PC-3 (cell line): ENCODE measurements around the gene LGSN. TPM values are rescaled to one million over a fixed set of nuclear protein-coding genes. Genes with fewer than 3 reads are reported as not detected.

Experiments used
- ATAC-seq: fragments of 200-7000 bp; cut with Tn5 transposase; 2 replicates; pipeline ENCODE4 v1.9.1; 2020; ENCODE audit warnings: mild to moderate bottlenecking, moderate library complexity
- BruUV-seq: library from RNA; stranded (reverse); fragments of 400-500 nt; replicated peaks from 2 replicates; lab custom pipeline; 2021; lab: Mats Ljungman, UMichigan
- CTCF ChIA-PET: fragments of 300-600 bp; sonication (Branson Sonifier 250); formaldehyde crosslinking; loops from one replicate; lab custom pipeline; 2022; ENCODE audit warnings: antibody characterized with exemption; lab: Charles Lee
- POLR2A ChIA-PET: fragments of 300-600 bp; sonication (Branson Sonifier 250); formaldehyde crosslinking; loops from one replicate; lab custom pipeline; 2022; ENCODE audit warnings: antibody characterized with exemption; ENCODE audit not compliant: unreplicated experiment; lab: Charles Lee
- DNase-seq: peaks from one replicate; pipeline ENCODE4 v3.0.0-alpha.2; 2015
- H2AFZ ChIP-seq: fragments of 300-600 bp; sonication (generic); 2 replicates; pipeline ENCODE4 v1.6.0; 2016; ENCODE audit warnings: antibody characterized with exemption, low read length
- H3F3A ChIP-seq: fragments of 300-600 bp; sonication (generic); one replicate; pipeline ENCODE4 v1.6.0; 2017; ENCODE audit warnings: antibody characterized with exemption, low read length, control low read depth, mild to moderate bottlenecking; ENCODE audit not compliant: unreplicated experiment
- H3K27ac ChIP-seq: fragments of 300-600 bp; sonication (generic); 2 replicates; pipeline ENCODE4 v1.5.1; 2016; ENCODE audit warnings: mild to moderate bottlenecking, low read length
- H3K27me3 ChIP-seq: fragments of 300-600 bp; sonication (generic); 2 replicates; pipeline ENCODE4 v1.6.1; 2016; ENCODE audit warnings: low read length, mixed read lengths
- H3K36me3 ChIP-seq: fragments of 300-600 bp; sonication (generic); 2 replicates; pipeline ENCODE4 v1.6.1; 2016; ENCODE audit warnings: low read depth, mixed run types, low read length, mixed read lengths
- H3K4me1 ChIP-seq: fragments of 300-600 bp; sonication (generic); 2 replicates; pipeline ENCODE4 v1.5.1; 2016; ENCODE audit warnings: low read length; ENCODE audit not compliant: insufficient read depth
- H3K4me2 ChIP-seq: fragments of 300-600 bp; sonication (generic); 2 replicates; pipeline ENCODE4 v1.6.0; 2016; ENCODE audit warnings: low read length
- H3K4me3 ChIP-seq: fragments of 300-600 bp; sonication (generic); 2 replicates; pipeline ENCODE4 v1.5.1; 2016; ENCODE audit warnings: mild to moderate bottlenecking, low read length, mixed read lengths
- H3K79me2 ChIP-seq: fragments of 300-600 bp; sonication (generic); 2 replicates; pipeline ENCODE4 v1.6.1; 2017; ENCODE audit warnings: low read length, mixed read lengths
- H3K9ac ChIP-seq: fragments of 300-600 bp; sonication (generic); 2 replicates; pipeline ENCODE4 v1.6.0; 2016; ENCODE audit warnings: mild to moderate bottlenecking, low read length
- H3K9me2 ChIP-seq: fragments of 300-600 bp; sonication (generic); replicated peaks from 2 replicates; pipeline ENCODE4 v1.6.1; 2016; ENCODE audit warnings: mixed run types, low read length, mixed read lengths
- H3K9me3 ChIP-seq: fragments of 300-600 bp; sonication (generic); 2 replicates; pipeline ENCODE4 v1.6.1; 2016; ENCODE audit warnings: low read length, mixed read lengths
- H4K20me1 ChIP-seq: fragments of 300-600 bp; sonication (generic); 2 replicates; pipeline ENCODE4 v1.6.1; 2016; ENCODE audit warnings: low read length, mixed read lengths
- CTCF ChIP-seq: fragments of 300-600 bp; sonication (generic); conservative IDR thresholded peaks from 2 replicates; pipeline ENCODE4 v1.5.1; 2017; ENCODE audit warnings: antibody characterized with exemption, low read depth, mild to moderate bottlenecking, low read length
- EZH2 ChIP-seq: fragments of 300-600 bp; sonication (generic); IDR thresholded peaks from one replicate; pipeline ENCODE4 v1.6.1; 2017; ENCODE audit warnings: antibody characterized with exemption, mild to moderate bottlenecking, low read length; ENCODE audit not compliant: unreplicated experiment
- EZH2phosphoT487 ChIP-seq: fragments of 300-600 bp; sonication (generic); IDR thresholded peaks from 2 replicates; pipeline ENCODE4 v1.6.1; 2018; ENCODE audit warnings: mild to moderate bottlenecking, antibody characterized with exemption, low read length, borderline replicate concordance
- intact Hi-C: fragments of 100-400 bp; cut with micrococcal nuclease; formaldehyde crosslinking; loops from 2 replicates; pipeline ENCODE4 v1.9.0; 2023
- total RNA-seq: library from RNA; depleted of rRNA; stranded (reverse); fragments of >200 nt; gene quantifications from 2 replicates; pipeline ENCODE4 v1.2.3, GENCODE V29; 2014

The LGSN gene
- total RNA-seq, 1 experiment from 2014 or later, result not detected

- Histone ChIP-seq H3K9me2 (no peaks in the 10 kb centered on the region), H3K4me2 (peak overlapping the region; percentile 10; the same call in 1 of the 2 replicates), H3K9me3 (no peaks in the 10 kb centered on the region), H3K4me3 (no peak overlapping the region), H2AFZ (no peak overlapping the region), H4K20me1 (no peaks in the 10 kb centered on the region), H3K36me3 (no peaks in the 10 kb centered on the region), H3K27ac (no peak overlapping the region), H3F3A (no peaks in the 10 kb centered on the region), H3K9ac (no peak overlapping the region), H3K4me1 (peaks cover 27% of the 10 kb centered on the region), H3K79me2 (no peaks in the 10 kb centered on the region), H3K27me3 (no peaks in the 10 kb centered on the region)
- TF ChIP-seq CTCF (peak; percentile 62), EZH2phosphoT487 (no peak)
- intact Hi-C loops, result loop anchor here (1.0 kb wide), 3 partner anchors 175 to 412 kb away; no protein-coding TSS in a partner anchor
- peak; percentile 45 for DNase-seq
- peak; percentile 25 for ATAC-seq
- no TSS peak for BruUV-seq
- ChIA-PET CTCF (interaction anchor here (0.6 to 2.6 kb wide), 8 partner anchors 151 to 452 kb away, joined by 3 to 23 read pairs (median 4); no protein-coding TSS in a partner anchor), POLR2A (no interaction called here)
Measured at GRCh38 chr6:63352069-63352543, 32.3 kb upstream of the LGSN start.

GRCh38 chr6:63349401-63349800 is 29.6 kb upstream of the LGSN start:
- BruUV-seq, result no TSS peak
- Histone ChIP-seq H3K79me2 (no peaks in the 10 kb centered on the region), H3F3A (no peaks in the 10 kb centered on the region), H3K27me3 (no peaks in the 10 kb centered on the region), H3K27ac (no peak overlapping the region), H4K20me1 (no peaks in the 10 kb centered on the region), H2AFZ (no peak overlapping the region), H3K4me2 (no peak overlapping the region), H3K9me2 (no peaks in the 10 kb centered on the region), H3K9me3 (no peaks in the 10 kb centered on the region), H3K9ac (no peak overlapping the region), H3K4me3 (no peak overlapping the region), H3K4me1 (peaks cover 31% of the 10 kb centered on the region), H3K36me3 (no peaks in the 10 kb centered on the region)
- POLR2A ChIA-PET, result no interaction called here
- intact Hi-C loops, result loop anchor here (5.0 kb wide), 1 partner anchor 42 kb away; no protein-coding TSS in a partner anchor
- DNase-seq (no peak), ATAC-seq (no peak)
- TF ChIP-seq CTCF (no peak), EZH2 (no peak), EZH2phosphoT487 (no peak)
- CTCF ChIA-PET, result interaction anchor here (1.2 kb wide), 1 partner anchor 453 kb away, joined by 3 read pairs; no protein-coding TSS in a partner anchor

- no peaks in the 10 kb centered on the region for H3F3A ChIP-seq
- H3K9ac ChIP-seq, result no peak overlapping the region
- H2AFZ ChIP-seq, result no peak overlapping the region
- H3K4me2 ChIP-seq, result peak overlapping the region; percentile 24; the same call in 1 of the 2 replicates
- H3K4me1 ChIP-seq, result peaks cover 31% of the 10 kb centered on the region
- no peak for ATAC-seq
- peak overlapping the region; percentile 82; the same call in 1 of the 2 replicates for H3K27ac ChIP-seq
- CTCF ChIA-PET, result interaction anchor here (1.2 kb wide), 1 partner anchor 454 kb away, joined by 3 read pairs; no protein-coding TSS in a partner anchor
- H3K9me3 ChIP-seq, result no peaks in the 10 kb centered on the region
- POLR2A ChIA-PET, result no interaction called here
- H4K20me1 ChIP-seq, result no peaks in the 10 kb centered on the region
- no peak overlapping the region for H3K4me3 ChIP-seq
- no peaks in the 10 kb centered on the region for H3K79me2 ChIP-seq
- H3K36me3 ChIP-seq, result no peaks in the 10 kb centered on the region
- BruUV-seq, result no TSS peak
- TF ChIP-seq EZH2phosphoT487 (no peak), EZH2 (no peak), CTCF (no peak)
- intact Hi-C loops, result loop anchor here (5.0 kb wide), 1 partner anchor 42 kb away; no protein-coding TSS in a partner anchor
- no peaks in the 10 kb centered on the region for H3K27me3 ChIP-seq
- no peaks in the 10 kb centered on the region for H3K9me2 ChIP-seq
- peak; percentile 5 for DNase-seq
Measured at GRCh38 chr6:63348836-63349235, 29.1 kb upstream of the LGSN start.
